MCF 10A (cell line): ENCODE data around the gene EXOC3L1. TPM values are rescaled to one million over a fixed set of nuclear protein-coding genes. Genes with fewer than 3 reads are reported as not detected.

Experiments used
- BruUV-seq: library from RNA; stranded (reverse); fragments of 400-500 nt; replicated peaks from 2 replicates; lab custom pipeline; 2021; lab: Mats Ljungman, UMichigan
- CTCF ChIA-PET: fragments of 300-600 bp; sonication (Branson Sonifier 250); formaldehyde crosslinking; extraction: SDS; loops from one replicate; lab custom pipeline; 2021; ENCODE audit warnings: antibody characterized with exemption, inconsistent platforms; lab: Yijun Ruan, JAX
- POLR2A ChIA-PET: fragments of 300-600, 350-650 bp; sonication (Branson Sonifier 250); formaldehyde crosslinking; extraction: SDS; loops from one replicate; lab custom pipeline; 2020; ENCODE audit warnings: antibody characterized with exemption, inconsistent platforms; lab: Yijun Ruan, JAX
- DNase-seq: peaks from one replicate; pipeline ENCODE4 v3.0.0-alpha.2; 2018; ENCODE audit not compliant: unreplicated experiment
- H3K27ac Mint-ChIP-seq: one replicate; pipeline ENCODE4 v1.8.0; 2022; ENCODE audit warnings: mild to moderate bottlenecking, low read depth, mixed read lengths; ENCODE audit not compliant: unreplicated experiment
- H3K27me3 Mint-ChIP-seq: one replicate; pipeline ENCODE4 v1.8.0; 2022; ENCODE audit warnings: mixed read lengths; ENCODE audit not compliant: insufficient read depth, unreplicated experiment
- H3K36me3 Mint-ChIP-seq: one replicate; pipeline ENCODE4 v1.8.0; 2022; ENCODE audit warnings: mild to moderate bottlenecking, moderate library complexity, mixed read lengths; ENCODE audit not compliant: insufficient read depth, unreplicated experiment
- H3K4me1 Mint-ChIP-seq: one replicate; pipeline ENCODE4 v1.8.0; 2022; ENCODE audit warnings: mixed read lengths; ENCODE audit not compliant: insufficient read depth, unreplicated experiment
- H3K4me3 Mint-ChIP-seq: one replicate; pipeline ENCODE4 v1.8.0; 2022; ENCODE audit warnings: mild to moderate bottlenecking, moderate library complexity, mixed read lengths; ENCODE audit not compliant: unreplicated experiment
- H3K9me3 Mint-ChIP-seq: one replicate; pipeline ENCODE4 v1.8.0; 2022; ENCODE audit warnings: mixed read lengths; ENCODE audit not compliant: unreplicated experiment
- CTCF ChIP-seq: fragments of 200-600 bp; IDR thresholded peaks from one replicate; pipeline ENCODE4 v1.8.0; 2022; ENCODE audit warnings: antibody characterized with exemption, mild to moderate bottlenecking; ENCODE audit not compliant: unreplicated experiment
- intact Hi-C: fragments of 100-400 bp; cut with micrococcal nuclease; formaldehyde crosslinking; loops from 2 replicates; pipeline ENCODE4 v1.14.1; 2022
- total RNA-seq: library from RNA; stranded (reverse); gene quantifications from 2 replicates; pipeline ENCODE4 v1.2.3, GENCODE V29; 2022

EXOC3L1 gene
- total RNA-seq, 1 experiment from 2014 or later = not detected

- DNase-seq = peak; percentile 42
Measured at GRCh38 chr16:67158637-67159600, 31.0 kb downstream of the EXOC3L1 start.

DNA sequence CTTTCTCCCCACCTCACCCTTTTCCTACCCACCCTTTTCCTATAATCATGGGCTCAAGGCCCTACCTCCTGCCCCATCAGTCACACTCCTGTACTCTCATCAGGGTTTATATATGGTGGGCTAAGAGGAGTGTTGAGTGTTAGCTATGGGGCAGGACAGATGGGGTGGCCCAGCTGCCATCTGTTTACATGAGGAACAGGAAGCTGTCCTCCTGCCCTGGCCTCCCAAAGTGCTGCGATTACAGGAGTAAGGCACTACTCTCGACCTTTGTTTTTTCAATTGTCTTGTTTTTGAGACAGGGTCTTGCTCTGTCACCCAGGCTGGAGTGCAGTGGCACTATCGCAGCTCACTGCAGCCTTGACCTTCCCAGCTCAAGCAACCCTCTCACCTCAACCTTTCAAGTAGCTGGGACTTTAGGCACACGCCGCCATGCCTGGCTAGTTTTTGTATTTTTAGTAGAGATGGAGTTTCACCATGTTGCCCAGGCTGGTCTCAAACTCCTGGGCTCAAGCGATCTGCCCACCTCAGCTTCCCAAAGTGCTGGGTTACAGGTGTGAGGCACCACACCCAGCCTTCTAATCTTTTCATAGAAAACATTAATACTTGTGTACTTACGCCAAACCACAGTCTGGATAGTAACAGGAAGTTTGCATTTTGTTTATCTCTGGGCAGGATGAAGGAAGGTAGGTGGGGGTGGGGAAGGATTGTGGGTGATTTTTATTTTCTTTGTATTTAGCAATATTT is 31.9 kb downstream of the EXOC3L1 start:
- DNase-seq = no peak
- H3K9me3 Mint-ChIP-seq = no peaks in the 10 kb centered on the region
- peaks cover 13% of the 10 kb centered on the region for H3K36me3 Mint-ChIP-seq
- no peaks in the 10 kb centered on the region for H3K27me3 Mint-ChIP-seq
- no peak for TF ChIP-seq CTCF
- TSS peak; percentile 21 for BruUV-seq
- H3K4me3 Mint-ChIP-seq = peak overlapping the region; percentile 84
- intact Hi-C loops = no loop called here
- ChIA-PET CTCF (interaction anchor here (0.7 to 5.1 kb wide), 10 partner anchors 11 to 221 kb away, joined by 3 to 29 read pairs (median 4); partner anchors contain the start of gene TMEM208), POLR2A (interaction anchor here (0.6 to 4.6 kb wide), 8 partner anchors 9 to 174 kb away, joined by 3 to 94 read pairs (median 5); partner anchors contain the start of genes NOL3 and TMEM208)
- peaks cover 12% of the 10 kb centered on the region for H3K4me1 Mint-ChIP-seq
- H3K27ac Mint-ChIP-seq = no peak overlapping the region

More at GRCh38 chr16:67158637-67159600, 31.0 kb downstream of the EXOC3L1 start:
- no peaks in the 10 kb centered on the region for H3K27me3 Mint-ChIP-seq
- ChIA-PET CTCF (interaction anchor here (0.6 to 5.1 kb wide), 13 partner anchors 11 to 760 kb away, joined by 3 to 29 read pairs (median 3); partner anchors contain the start of gene NOL3), POLR2A (interaction anchor here (0.7 to 4.6 kb wide), 12 partner anchors 10 to 205 kb away, joined by 3 to 94 read pairs (median 4); partner anchors contain the start of genes E2F4, MATCAP1, NOL3 and PHAF1)
- H3K36me3 Mint-ChIP-seq = peaks cover 12% of the 10 kb centered on the region
- no peak for TF ChIP-seq CTCF
- H3K4me3 Mint-ChIP-seq = peak overlapping the region; percentile 84
- no peak overlapping the region for H3K27ac Mint-ChIP-seq
- intact Hi-C loops = no loop called here
- H3K9me3 Mint-ChIP-seq = no peaks in the 10 kb centered on the region
- H3K4me1 Mint-ChIP-seq = peaks cover 9% of the 10 kb centered on the region
- BruUV-seq = no TSS peak

GRCh38 chr16:67157106-67157748 is 32.7 kb downstream of the EXOC3L1 start:
- ChIA-PET CTCF (interaction anchor here (0.6 to 5.1 kb wide), 9 partner anchors 10 to 361 kb away, joined by 3 to 29 read pairs (median 4); partner anchors contain the start of gene TMEM208), POLR2A (interaction anchor here (0.6 to 1.8 kb wide), 5 partner anchors 8 to 175 kb away, joined by 3 to 6 read pairs (median 5); partner anchors contain the start of gene NOL3)
- intact Hi-C loops = no loop called here
- Mint-ChIP-seq H3K27me3 (no peaks in the 10 kb centered on the region), H3K9me3 (no peaks in the 10 kb centered on the region), H3K4me1 (peaks cover 14% of the 10 kb centered on the region), H3K27ac (no peak overlapping the region), H3K36me3 (peaks cover 13% of the 10 kb centered on the region), H3K4me3 (no peak overlapping the region)
- DNase-seq = no peak
- no TSS peak for BruUV-seq
- TF ChIP-seq CTCF = no peak
